ENCODE data around the gene KCP. TPM values are rescaled to one million over a fixed set of nuclear protein-coding genes. Genes with fewer than 3 reads are reported as not detected.

Gene KCP
- total and polyA plus RNA-seq, 10 of the 15 experiments (the other 5 are each of a cell fraction or from before 2014, with no cell fraction given): 0.05 to 7.8 (median 2.5) TPM

- TF ChIP-seq RELB (IDR thresholded peaks at IDR 0.05; ENCODE audit: low read depth): no peak
- TF ChIP-seq YY1 (IDR thresholded peaks at IDR 0.05; ENCODE audit: low read depth, low read length): peak; percentile 69; the same call in 1 of the 2 replicates
- peak; percentile 2 for TF ChIP-seq SP1 (IDR thresholded peaks at IDR 0.05; ENCODE audit: low read depth, low read length)
- TF ChIP-seq SMAD5 (IDR thresholded peaks at IDR 0.05; ENCODE audit: low read depth): peak; percentile 35; the same call in 1 of the 2 replicates
- no peak for TF ChIP-seq WRNIP1 (IDR thresholded peaks at IDR 0.05; ENCODE audit: borderline replicate concordance, low read depth, low read length)
- no peak for TF ChIP-seq ZNF622 (IDR thresholded peaks at IDR 0.05)
- peak; percentile 60; the same call in 1 of the 2 replicates for TF ChIP-seq NKRF (conservative IDR thresholded peaks at IDR 0.05)
- peak; percentile 97 for TF ChIP-seq IKZF1 (conservative IDR thresholded peaks at IDR 0.05)
- peak; percentile 64 for TF ChIP-seq RELA (IDR thresholded peaks at IDR 0.05; ENCODE audit: borderline replicate concordance, partially characterized antibody)
- TF ChIP-seq HSF1 (IDR thresholded peaks at IDR 0.05; ENCODE audit: low read depth, low read length): no peak
- no peak for TF ChIP-seq NFXL1 (IDR thresholded peaks at IDR 0.05; ENCODE audit: borderline replicate concordance)
- TF ChIP-seq, protein P1, sequence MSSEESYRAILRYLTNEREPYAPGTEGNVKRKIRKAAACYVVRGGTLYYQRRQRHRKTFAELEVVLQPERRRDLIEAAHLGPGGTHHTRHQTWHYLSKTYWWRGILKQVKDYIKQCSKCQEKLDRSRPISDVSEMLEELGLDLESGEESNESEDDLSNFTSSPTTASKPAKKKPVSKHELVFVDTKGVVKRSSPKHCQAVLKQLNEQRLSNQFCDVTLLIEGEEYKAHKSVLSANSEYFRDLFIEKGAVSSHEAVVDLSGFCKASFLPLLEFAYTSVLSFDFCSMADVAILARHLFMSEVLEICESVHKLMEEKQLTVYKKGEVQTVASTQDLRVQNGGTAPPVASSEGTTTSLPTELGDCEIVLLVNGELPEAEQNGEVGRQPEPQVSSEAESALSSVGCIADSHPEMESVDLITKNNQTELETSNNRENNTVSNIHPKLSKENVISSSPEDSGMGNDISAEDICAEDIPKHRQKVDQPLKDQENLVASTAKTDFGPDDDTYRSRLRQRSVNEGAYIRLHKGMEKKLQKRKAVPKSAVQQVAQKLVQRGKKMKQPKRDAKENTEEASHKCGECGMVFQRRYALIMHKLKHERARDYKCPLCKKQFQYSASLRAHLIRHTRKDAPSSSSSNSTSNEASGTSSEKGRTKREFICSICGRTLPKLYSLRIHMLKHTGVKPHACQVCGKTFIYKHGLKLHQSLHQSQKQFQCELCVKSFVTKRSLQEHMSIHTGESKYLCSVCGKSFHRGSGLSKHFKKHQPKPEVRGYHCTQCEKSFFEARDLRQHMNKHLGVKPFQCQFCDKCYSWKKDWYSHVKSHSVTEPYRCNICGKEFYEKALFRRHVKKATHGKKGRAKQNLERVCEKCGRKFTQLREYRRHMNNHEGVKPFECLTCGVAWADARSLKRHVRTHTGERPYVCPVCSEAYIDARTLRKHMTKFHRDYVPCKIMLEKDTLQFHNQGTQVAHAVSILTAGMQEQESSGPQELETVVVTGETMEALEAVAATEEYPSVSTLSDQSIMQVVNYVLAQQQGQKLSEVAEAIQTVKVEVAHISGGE (CRISPR knock-in tag; IDR thresholded peaks at IDR 0.05): no peak
- 0 out of 2 replicates have a peak, but pooled peaks have one; percentile 13 for TF ChIP-seq RCOR1 (conservative IDR thresholded peaks at IDR 0.05; ENCODE audit: low read depth, low read length)
- peak; percentile 28; the same call in 1 of the 2 replicates for TF ChIP-seq SMARCA5 (IDR thresholded peaks at IDR 0.05)
- TF ChIP-seq MLLT1 (IDR thresholded peaks at IDR 0.05): peak; percentile 68
- no peak for TF ChIP-seq TARDBP (IDR thresholded peaks at IDR 0.05; ENCODE audit: borderline replicate concordance)
- TF ChIP-seq SIX5 (IDR thresholded peaks at IDR 0.05; ENCODE audit: low read depth, low read length, severe bottlenecking): peak; percentile 80
- TF ChIP-seq TAF1 (IDR thresholded peaks at IDR 0.05; ENCODE audit: borderline replicate concordance, low read depth, low read length): peak; percentile 75; the same call in 1 of the 2 replicates
- TF ChIP-seq EGR1 (IDR thresholded peaks at IDR 0.05; ENCODE audit: borderline replicate concordance in 1 of 2, low read depth in 2 of 2, low read length in 2 of 2): peak in 1 of 2 experiments; percentile 65; a peak in 1 of 3 replicates
Observed at GRCh38 chr7:128862571-128863432, 47.7 kb downstream of the KCP start, which contains the start of gene ATP6V1F (continued).

Data from GM12878 (cell line).